ENCODE measurements around the gene ABHD8. TPM values are rescaled to one million over a fixed set of nuclear protein-coding genes. Genes with fewer than 3 reads are reported as not detected.
A peak's percentile ranks its signal among the peaks of the same experiment; 100 is the strongest.

Gene ABHD8
- total and polyA plus RNA-seq, 2 of the 13 experiments (the other 11 are each of a cell fraction or from before 2014, with no cell fraction given): 6.3 to 7.2 TPM

DNA sequence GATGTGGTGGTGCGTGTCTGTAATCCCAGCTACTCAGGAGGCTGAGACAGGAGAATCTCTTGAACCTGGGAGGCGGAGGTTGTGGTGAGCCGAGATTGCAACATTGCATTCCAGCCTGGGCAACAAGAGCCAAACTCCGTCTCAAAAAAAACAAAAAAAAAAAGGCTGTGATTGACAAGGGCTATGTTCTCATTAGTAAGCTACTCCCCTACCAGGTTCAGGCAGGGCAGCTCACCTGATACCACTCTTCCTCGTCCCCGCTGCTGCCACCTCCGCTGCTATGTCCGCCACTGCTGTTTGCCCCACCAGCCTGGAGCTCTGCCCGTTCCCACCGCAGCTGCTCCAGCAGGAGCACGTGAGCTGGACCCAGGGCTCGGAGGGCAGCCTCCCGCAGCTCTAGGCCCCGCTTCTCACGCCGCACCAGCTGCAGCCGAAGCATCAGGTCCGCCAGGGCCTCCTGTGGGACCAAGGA is 48.0 kb downstream of the ABHD8 start (continued):
- TF ChIP-seq, protein P1, sequence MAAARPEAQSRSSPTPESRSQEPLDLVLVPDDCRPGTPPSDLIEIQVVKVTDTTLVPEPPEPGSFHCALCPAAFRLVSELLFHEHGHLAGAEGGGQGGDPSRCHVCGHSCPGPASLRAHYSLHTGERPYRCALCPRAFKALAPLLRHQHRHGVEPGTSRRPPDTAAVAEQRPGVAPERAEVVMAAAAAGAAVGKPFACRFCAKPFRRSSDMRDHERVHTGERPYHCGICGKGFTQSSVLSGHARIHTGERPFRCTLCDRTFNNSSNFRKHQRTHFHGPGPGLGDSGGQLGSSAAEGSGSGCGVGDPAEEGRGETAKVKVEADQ (CRISPR knock-in tag; IDR thresholded peaks at IDR 0.05; ENCODE audit: borderline replicate concordance): no peak
- no peak; the same call in 1 of the 2 replicates for TF ChIP-seq ZNF598 (CRISPR knock-in tag; IDR thresholded peaks at IDR 0.05; ENCODE audit: borderline replicate concordance)
- TF ChIP-seq, protein P2, sequence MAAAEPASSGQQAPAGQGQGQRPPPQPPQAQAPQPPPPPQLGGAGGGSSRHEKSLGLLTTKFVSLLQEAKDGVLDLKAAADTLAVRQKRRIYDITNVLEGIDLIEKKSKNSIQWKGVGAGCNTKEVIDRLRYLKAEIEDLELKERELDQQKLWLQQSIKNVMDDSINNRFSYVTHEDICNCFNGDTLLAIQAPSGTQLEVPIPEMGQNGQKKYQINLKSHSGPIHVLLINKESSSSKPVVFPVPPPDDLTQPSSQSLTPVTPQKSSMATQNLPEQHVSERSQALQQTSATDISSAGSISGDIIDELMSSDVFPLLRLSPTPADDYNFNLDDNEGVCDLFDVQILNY (CRISPR knock-in tag; conservative IDR thresholded peaks at IDR 0.05): no peak
- TF ChIP-seq ZNF33A (CRISPR knock-in tag; IDR thresholded peaks at IDR 0.05; ENCODE audit: borderline replicate concordance): no peak
- TF ChIP-seq SMYD3 (CRISPR knock-in tag; IDR thresholded peaks at IDR 0.05): no peak
- TF ChIP-seq ZNF468 (CRISPR knock-in tag; IDR thresholded peaks at IDR 0.05): no peak
- TF ChIP-seq, protein P3, sequence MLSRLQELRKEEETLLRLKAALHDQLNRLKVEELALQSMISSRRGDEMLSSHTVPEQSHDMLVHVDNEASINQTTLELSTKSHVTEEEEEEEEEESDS (CRISPR knock-in tag; IDR thresholded peaks at IDR 0.05; ENCODE audit: borderline replicate concordance): no peak
- TF ChIP-seq, protein P4, sequence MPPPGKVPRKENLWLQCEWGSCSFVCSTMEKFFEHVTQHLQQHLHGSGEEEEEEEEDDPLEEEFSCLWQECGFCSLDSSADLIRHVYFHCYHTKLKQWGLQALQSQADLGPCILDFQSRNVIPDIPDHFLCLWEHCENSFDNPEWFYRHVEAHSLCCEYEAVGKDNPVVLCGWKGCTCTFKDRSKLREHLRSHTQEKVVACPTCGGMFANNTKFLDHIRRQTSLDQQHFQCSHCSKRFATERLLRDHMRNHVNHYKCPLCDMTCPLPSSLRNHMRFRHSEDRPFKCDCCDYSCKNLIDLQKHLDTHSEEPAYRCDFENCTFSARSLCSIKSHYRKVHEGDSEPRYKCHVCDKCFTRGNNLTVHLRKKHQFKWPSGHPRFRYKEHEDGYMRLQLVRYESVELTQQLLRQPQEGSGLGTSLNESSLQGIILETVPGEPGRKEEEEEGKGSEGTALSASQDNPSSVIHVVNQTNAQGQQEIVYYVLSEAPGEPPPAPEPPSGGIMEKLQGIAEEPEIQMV (CRISPR knock-in tag; IDR thresholded peaks at IDR 0.05; ENCODE audit: low read depth): no peak
- no peak for TF ChIP-seq PHB2 (IDR thresholded peaks at IDR 0.05; ENCODE audit: partially characterized antibody)
- peak; percentile 93 for TF ChIP-seq ZNF441 (CRISPR knock-in tag; IDR thresholded peaks at IDR 0.05; ENCODE audit: borderline replicate concordance)
- TF ChIP-seq SP1 (IDR thresholded peaks at IDR 0.05): no peak
- TF ChIP-seq SP1 (CRISPR knock-in tag; IDR thresholded peaks at IDR 0.05): no peak
- TF ChIP-seq, protein P5, sequence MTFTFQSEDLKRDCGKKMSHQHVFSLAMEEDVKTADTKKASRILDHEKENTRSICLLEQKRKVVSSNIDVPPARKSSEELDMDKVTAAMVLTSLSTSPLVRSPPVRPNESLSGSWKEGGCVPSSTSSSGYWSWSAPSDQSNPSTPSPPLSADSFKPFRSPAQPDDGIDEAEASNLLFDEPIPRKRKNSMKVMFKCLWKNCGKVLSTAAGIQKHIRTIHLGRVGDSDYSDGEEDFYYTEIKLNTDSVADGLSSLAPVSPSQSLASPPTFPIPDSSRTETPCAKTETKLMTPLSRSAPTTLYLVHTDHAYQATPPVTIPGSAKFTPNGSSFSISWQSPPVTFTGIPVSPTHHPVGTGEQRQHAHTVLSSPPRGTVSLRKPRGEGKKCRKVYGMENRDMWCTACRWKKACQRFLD (CRISPR knock-in tag; IDR thresholded peaks at IDR 0.05; ENCODE audit: borderline replicate concordance): no peak
- TF ChIP-seq MIER3 (CRISPR knock-in tag; IDR thresholded peaks at IDR 0.05; ENCODE audit: borderline replicate concordance): no peak
- no peak for TF ChIP-seq BRCA1 (CRISPR knock-in tag; IDR thresholded peaks at IDR 0.05)
- no peak for TF ChIP-seq ZFP37 (CRISPR knock-in tag; IDR thresholded peaks at IDR 0.05; ENCODE audit: borderline replicate concordance)
- TF ChIP-seq ATF1 (CRISPR knock-in tag; IDR thresholded peaks at IDR 0.05): no peak
- TF ChIP-seq MYNN (CRISPR knock-in tag; IDR thresholded peaks at IDR 0.05; ENCODE audit: low read depth): no peak
- TF ChIP-seq ZNF766 (CRISPR knock-in tag; IDR thresholded peaks at IDR 0.05; ENCODE audit: borderline replicate concordance): no peak
- no peak for TF ChIP-seq NFYB (CRISPR knock-in tag; IDR thresholded peaks at IDR 0.05)
- TF ChIP-seq, protein P6, sequence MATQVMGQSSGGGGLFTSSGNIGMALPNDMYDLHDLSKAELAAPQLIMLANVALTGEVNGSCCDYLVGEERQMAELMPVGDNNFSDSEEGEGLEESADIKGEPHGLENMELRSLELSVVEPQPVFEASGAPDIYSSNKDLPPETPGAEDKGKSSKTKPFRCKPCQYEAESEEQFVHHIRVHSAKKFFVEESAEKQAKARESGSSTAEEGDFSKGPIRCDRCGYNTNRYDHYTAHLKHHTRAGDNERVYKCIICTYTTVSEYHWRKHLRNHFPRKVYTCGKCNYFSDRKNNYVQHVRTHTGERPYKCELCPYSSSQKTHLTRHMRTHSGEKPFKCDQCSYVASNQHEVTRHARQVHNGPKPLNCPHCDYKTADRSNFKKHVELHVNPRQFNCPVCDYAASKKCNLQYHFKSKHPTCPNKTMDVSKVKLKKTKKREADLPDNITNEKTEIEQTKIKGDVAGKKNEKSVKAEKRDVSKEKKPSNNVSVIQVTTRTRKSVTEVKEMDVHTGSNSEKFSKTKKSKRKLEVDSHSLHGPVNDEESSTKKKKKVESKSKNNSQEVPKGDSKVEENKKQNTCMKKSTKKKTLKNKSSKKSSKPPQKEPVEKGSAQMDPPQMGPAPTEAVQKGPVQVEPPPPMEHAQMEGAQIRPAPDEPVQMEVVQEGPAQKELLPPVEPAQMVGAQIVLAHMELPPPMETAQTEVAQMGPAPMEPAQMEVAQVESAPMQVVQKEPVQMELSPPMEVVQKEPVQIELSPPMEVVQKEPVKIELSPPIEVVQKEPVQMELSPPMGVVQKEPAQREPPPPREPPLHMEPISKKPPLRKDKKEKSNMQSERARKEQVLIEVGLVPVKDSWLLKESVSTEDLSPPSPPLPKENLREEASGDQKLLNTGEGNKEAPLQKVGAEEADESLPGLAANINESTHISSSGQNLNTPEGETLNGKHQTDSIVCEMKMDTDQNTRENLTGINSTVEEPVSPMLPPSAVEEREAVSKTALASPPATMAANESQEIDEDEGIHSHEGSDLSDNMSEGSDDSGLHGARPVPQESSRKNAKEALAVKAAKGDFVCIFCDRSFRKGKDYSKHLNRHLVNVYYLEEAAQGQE (IDR thresholded peaks at IDR 0.05; ENCODE audit: borderline replicate concordance in 1 of 2, low read depth in 1 of 2, low read length in 2 of 2): no peak
